Measurements from ENCODE around the gene KIAA1755.

GRCh38 chr20:38216201-38216600 lies 44.3 kb downstream of the KIAA1755 start:
- TF ChIP-seq EZH2 (IDR thresholded peaks at IDR 0.05; ENCODE audit: insufficient read depth, poor library complexity, severe bottlenecking): no peak
- no peak for TF ChIP-seq EZH2phosphoT487 (IDR thresholded peaks at IDR 0.05; ENCODE audit: insufficient read depth, low read depth)
